Adipose tissue (tissue), 3 donors: ENCODE results near the gene SLC66A2. TPM values are rescaled to one million over a fixed set of nuclear protein-coding genes. Genes with fewer than 3 reads are reported as not detected.

Experiments used
- H3K27ac ChIP-seq: one replicate; pipeline ENCODE4 v1.5.1; 2013; ENCODE audit warnings: low read depth, low read length
- WGBS, 3 donors: extraction: QIAGEN DNeasy Blood & Tissue Kit; methylation state at CpG; one replicate each; pipeline ENCODE4 v1.1.7; 2013; 5-methylcytosine and 5-hydroxymethylcytosine counted together
- polyA plus RNA-seq, 3 donors: library from polyadenylated mRNA; stranded (reverse); fragments of 200-250 nt; gene quantifications; one replicate each; pipeline ENCODE4 v1.2.3, GENCODE V29; 2013
- donor health status: healthy with polysubstance abuse.
- donor health status: Bipolar disorder and iron deficiency.
- donor health status: healthy.

SLC66A2 gene
- polyA plus RNA-seq, 3 donors, result 38.2 to 168 (median 95.4) TPM

DNA sequence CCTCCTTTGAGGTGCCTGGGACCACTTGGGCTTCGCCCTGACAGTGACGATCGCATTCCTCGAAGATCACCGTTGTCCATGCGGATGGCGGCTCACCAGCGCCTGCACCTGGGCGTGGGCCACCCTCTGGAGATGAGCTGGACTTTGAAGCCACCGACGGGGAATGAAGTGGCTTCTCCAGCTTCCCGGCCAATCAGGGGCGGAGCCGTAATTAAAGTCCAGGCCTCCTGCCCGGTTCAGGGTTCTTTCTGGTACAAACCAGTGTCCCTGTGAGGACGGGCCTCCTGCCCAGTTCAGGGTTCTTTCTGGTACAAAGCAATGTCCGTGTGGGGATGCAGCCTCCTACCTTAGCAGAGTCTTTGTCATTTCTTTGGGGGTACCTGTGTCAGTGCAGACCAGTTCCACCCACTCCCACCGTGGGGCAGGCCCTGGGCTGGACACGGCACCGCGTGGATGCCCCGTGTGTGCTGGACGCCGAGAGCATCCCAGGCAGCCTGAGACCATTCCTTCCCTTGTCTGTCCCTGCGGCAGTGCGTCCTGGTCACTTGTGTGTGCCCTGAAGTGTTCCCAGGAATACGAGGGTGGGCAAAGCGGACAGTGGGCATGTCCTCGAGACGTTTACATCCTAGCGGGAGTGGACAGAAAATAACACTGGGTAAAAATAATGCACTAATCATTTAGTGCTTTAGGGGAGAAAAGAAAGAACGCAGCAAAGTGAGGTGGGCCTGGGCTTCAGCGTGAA, 98.7 kb downstream of the SLC66A2 start:
- no peak overlapping the region for H3K27ac ChIP-seq
- WGBS, 3 donors, result 88 to 92% (median 91%) methylated on average over 33 of the region's 33 CpGs

Other genes starting within 250 kb of the SLC66A2 start
- gene KCNG2, start 153.7 kb downstream of the SLC66A2 start, polyA plus RNA-seq, result under 1 TPM; 0.05 to 0.45 (median 0.42) TPM
- gene HSBP1L1, start 13.0 kb upstream of the SLC66A2 start, polyA plus RNA-seq, result 10 to 100 TPM; 15.2 to 27.4 (median 19.0) TPM
- 10 to 100 TPM; 55.5 to 83.2 (median 69.3) TPM for gene TXNL4A, start 36.9 kb upstream of the SLC66A2 start, polyA plus RNA-seq
- gene RBFA, start 82.8 kb upstream of the SLC66A2 start, polyA plus RNA-seq, result 10 to 100 TPM; 15.9 to 32.2 (median 16.7) TPM
- gene ADNP2, start 157.6 kb upstream of the SLC66A2 start, polyA plus RNA-seq, result 1 to 10 TPM; 3.8 to 8.9 (median 4.1) TPM